Measurements from ENCODE around the gene PLBD1.
A peak's percentile ranks its signal among the peaks of the same experiment; 100 is the strongest.

PLBD1 gene

DNA sequence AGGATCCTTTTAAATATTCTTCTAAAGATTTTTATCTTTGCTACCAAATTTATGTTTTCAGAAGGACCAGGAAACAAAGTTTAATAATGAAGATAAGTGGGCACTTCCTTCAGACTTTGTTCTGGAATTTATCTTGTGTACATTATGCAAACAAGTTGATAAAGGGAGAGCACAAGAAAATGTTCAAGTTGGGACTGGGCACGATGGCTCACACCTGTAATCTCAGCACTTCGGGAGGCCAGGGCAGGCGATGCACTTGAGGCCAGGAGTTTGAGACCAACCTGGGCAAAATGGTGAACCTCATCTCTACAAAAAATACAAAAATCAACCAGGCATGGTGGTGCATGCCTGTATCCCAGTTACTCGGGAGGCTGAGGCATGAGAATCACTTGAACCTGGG lies 4.6 kb downstream of the PLBD1 start:
- DNase-seq, result no peak

DNA sequence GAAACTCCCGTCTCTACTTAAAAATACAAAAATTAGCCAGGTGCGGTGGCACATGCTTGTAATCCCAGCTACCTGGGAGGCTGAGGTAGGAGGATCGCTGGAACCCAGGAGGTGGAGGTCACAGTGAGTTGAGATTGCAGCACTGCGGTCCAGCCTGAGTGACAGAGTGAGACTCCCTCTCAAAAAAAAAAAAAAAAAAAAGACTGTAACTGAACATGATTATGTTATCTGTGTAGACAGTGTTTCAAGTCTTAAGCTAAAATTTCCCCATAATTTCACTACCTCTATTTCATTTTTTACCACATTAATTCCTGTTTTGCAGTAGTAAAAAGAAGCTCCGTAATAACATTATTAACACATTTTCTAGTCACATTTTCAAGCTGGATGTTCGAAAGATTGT lies 5.4 kb downstream of the PLBD1 start:
- DNase-seq, result no peak

DNA sequence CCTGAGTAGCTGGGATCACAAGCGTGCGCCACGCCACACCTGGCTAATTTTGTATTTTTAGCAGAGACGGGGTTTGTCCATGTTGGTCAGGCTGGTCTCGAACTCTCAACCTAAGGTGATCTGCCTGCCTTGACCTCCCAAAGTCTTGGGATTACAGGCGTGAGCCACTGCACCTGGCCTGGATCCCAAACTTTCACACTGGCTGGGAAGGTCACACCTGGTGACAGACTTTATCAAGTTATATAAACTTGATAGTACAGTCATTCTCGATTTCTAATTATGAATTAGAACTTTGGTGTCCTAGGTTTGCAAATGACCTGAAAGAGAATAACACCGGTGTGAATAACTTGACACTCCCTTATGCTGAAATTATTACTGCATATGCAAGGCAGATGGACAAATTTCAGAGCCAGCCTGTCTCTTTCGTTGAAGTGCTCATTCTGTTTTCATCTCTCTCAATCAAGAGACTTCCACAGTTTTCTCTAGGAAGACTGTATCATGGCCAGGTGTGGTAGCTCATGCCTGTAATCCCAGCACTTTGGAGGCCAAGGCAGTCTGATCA lies 5.9 kb downstream of the PLBD1 start:
- DNase-seq, result no peak

DNA sequence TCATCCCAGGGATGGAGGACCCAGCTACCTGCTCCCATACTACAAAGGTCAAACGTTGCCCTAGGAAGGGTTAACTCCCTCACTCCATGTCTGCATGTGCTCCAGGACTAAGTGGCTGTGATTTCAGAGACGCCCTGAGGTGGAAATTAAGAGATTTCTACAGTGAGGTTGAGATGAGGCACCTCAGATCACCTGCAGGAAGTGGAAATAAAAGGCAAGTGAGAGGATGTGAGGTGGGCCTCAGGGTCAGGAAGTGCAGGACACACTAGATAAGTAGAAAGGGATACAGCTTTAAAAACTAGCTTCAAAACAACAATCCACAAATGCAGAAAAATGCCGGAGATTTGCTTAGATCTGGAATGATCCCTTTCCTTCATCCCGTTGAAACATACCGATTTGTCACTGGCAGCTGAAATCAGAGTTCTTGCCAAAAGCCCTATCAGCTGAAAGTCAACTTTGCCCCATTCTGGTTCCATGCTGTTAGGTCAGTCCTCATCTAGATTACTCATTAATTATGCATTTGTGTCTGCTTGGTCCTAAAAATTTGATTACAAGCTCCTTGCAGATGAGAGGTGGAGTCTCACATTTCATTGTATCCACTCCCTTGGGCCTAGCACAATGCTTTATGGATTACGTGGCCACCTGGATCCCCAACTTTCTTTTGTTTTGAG lies 6.6 kb downstream of the PLBD1 start:
- no peak for DNase-seq

DNA sequence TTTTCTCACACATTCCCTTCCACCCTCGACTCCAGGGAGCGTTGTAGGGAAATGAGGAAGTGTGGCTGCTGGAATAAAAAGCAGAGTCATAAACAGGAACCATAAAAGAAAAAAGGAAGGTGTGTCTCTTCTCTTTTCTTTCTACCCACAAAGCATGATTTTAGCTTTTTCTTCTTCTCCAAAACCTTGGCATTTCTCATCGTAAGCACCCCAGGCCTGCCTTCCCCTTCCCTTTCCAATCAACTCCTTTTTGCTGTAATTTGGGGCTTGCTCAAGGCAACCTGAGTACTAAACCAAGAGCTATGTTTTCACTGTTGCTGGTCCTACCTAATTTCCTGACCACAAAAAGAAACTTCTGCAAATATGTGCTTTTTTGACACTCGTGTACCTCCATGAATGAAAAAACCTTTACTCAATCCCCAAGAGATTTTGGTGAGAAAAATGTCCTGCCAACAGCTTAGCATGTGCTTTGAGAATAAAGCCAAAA lies 9.2 kb downstream of the PLBD1 start:
- no peak for DNase-seq

DNA sequence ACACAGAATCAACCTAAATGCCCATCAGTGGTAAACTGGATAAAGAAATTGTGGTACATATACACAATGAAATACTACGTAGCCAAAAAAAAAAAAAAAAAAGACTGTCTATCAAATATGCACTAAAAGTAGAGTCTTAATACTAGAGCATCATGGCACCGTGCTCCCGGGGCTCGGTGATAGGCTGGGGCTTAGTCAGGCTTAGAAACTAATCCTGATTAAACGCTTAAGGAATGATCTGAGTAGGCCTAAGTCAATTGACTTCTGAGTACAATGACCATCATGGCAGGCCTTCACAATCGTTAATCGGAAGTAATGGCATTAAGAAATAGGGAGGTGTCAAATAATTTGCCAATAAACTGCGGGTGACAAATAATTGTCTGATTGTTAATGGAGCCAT lies 9.7 kb downstream of the PLBD1 start:
- no peak for DNase-seq

DNA sequence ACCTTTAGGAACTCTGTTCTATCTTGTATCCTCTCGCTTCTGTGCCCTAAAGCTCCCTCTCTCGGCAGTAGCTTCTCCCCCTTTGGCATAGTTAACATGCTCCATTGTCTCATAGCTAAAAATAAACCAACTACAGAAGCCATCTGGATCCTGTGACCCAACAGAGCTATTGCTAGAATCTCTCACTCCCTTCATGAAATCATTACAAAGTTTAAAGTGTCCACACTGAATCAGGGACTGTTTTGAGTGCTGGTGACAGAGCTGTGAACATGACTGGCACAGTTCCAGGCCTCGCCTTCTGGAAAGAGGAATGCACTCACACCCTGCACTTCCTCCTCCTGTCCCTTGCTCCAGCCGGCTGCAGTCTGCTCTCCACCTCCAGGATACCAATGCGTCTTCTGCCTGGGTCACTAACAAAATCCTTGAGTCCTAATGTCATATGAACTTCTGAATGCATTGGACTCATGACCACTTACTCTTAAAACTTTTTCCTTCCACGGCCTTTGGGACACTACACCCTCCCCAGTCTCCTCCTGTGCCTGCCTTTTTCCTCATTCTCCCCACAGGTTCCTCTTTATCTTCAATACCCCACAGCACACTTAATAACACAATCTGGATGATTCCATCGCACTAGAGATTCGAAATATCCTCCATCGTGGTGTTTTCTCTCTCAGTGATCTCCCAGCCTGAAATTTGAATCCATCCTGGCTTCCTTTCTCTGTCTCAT lies 13.2 kb downstream of the PLBD1 start:
- DNase-seq, result no peak

DNA sequence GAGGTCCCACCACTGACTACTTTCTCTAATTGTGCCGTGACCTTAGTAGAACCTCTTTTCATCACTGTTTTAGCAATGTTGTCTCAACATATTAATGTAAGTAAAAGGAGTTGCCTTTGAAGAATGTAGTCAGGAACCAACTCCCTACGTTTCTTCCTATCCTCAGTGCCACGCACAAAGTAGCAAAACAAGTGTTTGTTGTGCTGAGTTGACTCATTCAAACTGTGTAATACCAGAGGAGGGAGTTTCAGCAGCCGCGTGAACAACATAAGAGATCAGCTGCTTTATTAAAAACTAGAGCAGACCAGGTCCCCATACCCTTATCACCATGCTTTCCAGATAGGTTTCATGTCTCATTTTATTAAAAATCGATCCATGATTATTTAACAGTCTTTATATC lies 19.1 kb downstream of the PLBD1 start:
- no peak for DNase-seq

DNA sequence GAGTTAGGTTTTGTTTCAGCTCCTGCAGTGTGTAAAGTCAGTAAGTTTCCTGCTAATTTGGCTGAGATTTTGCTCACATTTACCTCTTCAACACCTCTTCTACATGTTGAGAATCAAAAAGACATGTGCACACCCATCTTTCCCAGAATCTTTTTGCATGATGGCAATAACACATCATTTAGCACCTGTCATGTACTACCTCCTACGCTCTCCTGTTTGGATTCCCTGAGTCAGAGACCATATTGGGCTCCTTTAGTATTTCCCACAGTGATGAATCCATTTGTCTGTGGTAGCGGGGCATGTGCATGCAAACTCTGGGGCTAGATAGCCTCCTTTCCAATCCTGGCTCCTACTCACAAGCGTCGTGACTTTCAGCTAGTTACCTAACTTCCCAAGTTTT lies 20.1 kb downstream of the PLBD1 start:
- DNase-seq, result no peak

DNA sequence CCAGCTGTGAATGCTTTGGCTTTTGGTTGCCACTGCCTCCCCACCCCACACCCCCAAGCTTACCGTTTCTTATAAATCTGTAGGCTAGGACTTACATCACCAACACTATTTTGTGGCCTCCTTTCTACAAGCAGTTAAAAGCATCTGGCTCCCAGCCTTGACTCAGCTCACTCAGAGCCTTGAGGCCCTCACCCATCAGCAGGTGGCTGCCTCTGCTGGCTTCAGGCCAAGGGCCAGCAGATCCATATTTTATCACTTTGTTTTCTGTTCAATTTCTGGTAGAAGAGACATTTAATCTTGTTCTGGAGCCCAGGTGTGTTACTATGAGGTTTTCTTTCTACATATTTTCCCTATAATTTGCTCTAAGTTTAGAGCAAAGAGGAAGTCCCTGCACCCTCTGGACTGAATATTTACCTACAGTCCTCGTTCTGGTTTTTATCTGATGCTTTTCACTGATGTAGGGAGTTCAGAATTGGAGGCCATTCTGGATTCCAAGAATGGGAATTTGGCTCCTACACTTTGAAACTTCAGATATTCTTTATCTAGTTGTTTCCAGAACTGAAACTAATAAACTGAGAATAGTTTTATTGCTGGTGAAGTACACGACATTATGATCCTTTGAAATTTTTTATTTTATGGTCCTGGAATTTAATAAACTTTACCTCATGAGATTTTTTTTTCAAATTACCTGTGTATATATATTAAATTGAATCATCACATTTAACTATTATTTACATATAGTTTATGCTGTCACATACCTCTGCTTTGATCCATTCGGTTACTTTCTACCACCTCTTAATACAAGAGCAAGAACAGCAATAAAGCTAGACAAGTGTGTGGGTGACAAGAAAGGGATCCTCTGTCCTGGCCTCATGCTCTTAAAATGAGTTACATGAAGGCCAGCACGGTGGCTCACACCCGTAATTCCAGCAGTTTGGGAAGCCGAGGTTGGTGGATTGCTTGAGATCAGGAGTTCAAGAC lies 22.2 kb downstream of the PLBD1 start:
- no peak for DNase-seq

DNA sequence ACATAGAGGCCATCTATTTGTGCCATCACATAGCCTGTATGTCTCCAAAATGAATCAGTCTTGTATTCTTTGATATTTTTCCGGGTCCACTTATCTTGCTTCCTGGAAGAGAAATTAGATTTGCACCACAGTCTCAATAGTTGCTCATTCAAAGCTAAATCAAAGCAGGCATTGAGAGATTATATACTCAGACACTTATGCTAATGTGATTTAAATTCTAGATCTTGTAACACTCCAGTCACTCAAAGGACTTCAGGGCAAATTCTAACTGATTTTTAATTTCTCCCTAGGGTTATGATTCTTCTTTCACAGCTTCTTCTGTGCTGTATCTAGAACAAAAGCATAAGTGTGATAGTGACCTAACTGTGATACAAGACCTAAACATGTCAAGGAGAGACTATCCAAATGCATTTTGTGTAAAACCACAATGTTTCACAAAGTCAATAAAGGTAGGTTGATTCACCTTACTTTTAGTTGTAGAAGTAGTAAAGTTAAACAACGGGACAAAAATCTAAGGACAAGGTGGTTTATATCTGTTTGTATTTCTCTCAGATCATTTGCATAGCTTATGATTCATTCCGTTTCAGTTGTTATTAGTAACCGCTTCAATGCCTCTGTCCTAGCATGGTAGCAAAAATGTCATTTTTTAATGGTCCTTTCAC lies 26.8 kb downstream of the PLBD1 start:
- no peak for DNase-seq

DNA sequence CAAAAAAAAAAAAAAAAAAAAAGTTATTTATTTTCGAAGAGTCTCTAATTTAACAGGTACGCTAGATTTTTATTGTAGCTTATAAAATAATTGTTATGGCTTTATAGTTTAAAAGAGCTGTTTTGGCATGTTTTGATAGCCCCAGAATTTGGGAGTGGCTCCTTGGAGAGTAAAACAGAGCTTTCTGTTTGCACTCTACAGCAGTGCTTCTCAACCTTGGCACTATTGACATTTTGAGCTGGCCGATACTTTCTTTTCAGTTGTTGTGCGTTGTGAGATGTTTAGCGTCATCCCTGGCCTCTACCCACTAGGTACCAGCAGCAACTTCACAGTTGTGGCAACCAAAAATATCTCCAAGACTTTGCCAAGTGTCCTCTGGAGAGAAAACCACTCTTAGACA lies 30.6 kb downstream of the PLBD1 start:
- no peak for DNase-seq

DNA sequence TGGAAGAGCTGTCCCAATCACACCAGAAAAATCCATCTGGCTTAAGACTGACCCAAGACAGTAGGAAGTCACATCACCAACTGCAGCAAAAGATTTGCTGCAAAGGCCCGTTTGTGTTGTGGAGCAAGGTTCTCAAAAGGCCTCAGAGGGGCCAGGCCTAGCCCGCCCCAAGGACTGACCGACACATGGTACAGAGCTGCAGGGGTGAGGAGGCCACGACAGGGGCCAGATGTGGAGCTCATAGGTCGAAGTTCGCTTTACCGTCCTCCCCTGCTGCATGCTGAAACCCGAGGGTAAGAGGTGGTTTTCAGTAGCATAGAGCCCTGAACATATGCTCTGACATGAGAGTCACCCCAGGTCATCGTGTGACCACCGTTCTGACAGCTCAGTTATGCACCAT lies 35.5 kb downstream of the PLBD1 start:
- no peak for DNase-seq

DNA sequence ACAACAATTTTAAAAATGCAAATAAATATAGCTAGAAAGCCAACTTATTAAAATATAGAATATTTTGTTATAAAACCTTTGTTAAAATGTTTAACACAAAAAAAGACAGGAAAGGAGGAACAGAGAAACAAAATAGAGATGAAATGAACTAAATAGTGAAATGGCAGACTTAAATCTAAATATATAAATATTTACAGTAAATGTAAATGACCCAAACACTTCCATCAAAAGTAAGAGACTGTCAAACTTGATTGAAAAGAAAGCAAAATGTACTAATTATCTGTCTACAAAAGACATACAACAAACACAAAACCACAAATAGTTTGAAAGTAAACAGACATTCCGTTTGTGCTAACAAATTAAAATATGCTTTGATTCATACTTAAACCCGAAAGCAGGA lies 41.7 kb downstream of the PLBD1 start:
- DNase-seq, result no peak

DNA sequence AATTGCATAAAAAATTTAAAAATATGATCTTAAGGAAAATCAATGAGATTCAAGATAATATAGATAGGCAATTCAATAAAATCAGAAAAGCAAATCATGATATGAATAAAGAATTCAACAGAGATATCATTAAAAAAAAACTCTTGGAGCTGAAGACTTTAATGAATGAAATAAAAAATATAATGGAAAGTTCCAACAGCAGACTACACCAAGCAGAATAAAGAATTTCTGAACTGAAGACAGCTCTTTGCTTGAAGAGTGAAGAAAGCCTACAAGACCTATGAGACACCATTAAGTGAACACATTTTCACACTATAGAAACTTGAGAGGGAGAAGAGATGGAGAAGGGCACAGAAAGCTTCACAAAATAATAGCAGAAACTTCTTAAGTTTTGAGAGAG lies 45.9 kb downstream of the PLBD1 start:
- no peak for DNase-seq

DNA sequence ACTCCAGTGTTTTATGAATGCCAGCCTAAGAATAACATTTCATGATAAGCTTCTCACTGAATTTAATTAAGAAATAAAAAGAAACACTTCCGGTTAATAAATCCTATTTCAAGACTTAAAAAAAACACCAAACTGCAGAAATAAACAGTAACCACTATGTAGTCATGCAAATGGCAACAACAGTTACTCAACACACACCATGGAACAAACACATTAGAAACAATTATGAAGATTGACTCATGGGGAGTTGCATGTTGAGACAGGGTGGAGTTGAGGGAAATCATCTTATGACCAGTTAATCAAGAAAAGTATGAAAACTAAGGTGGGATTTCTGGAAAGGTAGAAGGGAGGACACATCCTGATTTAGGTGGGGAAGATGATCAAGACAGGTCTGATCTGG lies 52.7 kb downstream of the PLBD1 start:
- DNase-seq, result no peak

DNA sequence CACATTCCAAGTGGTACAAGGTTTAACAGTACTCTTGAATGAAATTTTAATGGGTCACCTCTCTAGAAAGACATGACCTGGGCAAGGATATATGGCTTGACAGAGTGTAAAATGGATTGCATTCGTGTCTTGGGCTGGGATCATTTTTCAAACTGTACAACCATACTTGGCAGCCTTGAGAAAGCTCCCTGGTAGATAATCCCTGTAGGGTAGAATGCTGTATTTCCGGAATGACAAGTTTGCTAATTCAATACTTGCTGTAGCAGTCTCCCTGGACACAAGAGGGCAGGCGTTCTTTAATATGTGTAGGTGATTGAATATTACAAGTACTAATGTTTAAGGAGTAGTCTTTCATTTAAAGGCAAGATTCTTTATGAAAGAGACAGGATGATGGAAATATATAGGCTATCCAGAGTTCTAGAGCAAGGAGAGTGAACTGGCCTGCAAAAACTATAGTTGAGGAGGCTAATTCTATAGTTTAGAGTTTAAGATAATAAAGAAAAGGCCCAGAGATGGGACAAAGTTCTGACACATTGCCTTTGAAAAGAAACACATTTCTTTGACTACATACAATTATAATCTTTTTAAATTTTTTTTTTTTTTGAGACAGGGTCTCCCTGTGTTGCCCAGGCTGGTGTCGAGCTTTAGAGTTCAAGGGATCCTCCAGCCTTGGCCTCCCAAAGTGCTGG lies 53.4 kb downstream of the PLBD1 start:
- peak; percentile 1 for DNase-seq

DNA sequence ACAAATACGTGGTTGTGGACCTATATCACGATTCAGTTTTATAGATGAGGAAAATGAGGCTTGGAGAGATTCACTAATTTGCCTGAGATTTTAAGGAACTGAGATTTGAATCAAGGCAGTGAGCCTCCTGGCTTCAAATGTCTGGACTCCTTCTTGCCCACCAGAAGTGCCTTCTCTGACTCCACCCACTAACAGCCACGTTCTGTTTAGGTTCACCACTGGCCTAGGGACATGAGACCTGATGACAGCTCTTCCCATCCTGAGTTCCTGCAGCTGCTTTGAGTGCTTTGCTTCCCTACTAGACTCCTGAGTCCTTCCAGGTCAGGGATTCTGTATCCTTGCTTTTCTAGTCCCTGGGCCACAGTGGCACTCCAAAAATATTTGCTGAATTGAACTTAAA lies 57.1 kb downstream of the PLBD1 start:
- no peak for DNase-seq

DNA sequence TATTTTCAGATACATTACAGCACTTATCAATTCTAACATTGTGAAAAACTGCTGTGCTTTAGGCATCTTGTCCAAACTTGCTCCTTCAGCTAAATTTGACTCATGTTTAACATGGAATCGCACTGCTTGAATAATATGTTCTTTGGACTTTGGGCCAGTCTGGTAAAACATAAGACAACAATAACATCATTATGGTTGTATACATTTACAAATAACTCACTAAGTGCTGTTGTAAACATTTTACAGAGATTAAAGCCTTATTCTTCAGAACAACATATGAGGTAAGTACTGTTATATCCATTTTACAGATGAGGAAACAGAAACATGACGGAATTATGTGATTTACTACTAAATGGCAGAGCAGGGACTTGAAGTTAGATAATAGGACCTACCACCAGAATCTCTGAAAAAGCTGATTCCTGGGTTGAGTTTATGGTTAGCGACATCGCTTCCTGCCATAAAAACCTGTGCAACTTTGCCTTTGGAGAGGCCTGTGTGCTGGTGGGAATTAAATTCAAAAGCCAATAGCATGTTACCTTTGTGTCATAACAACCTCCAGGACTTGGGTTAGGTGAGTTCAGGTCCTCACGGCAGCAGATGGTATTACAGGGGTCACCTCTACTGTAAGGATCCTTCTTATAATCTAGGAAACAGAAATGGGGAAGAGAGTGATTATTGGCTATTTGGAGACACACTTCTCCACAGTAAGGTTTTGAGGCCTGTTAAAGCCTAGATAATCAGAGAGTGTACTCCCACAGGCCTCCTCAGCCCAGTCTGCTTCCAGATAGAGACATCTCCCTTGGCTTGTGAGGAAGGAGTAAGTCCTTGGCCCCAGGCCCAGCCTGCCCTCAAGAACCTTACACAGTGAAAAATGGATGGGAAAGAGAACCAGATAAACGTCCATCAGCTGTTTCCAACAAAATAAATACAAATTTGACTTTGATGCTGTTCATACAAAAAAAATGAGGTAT lies 61.8 kb downstream of the PLBD1 start:
- no peak for DNase-seq

DNA sequence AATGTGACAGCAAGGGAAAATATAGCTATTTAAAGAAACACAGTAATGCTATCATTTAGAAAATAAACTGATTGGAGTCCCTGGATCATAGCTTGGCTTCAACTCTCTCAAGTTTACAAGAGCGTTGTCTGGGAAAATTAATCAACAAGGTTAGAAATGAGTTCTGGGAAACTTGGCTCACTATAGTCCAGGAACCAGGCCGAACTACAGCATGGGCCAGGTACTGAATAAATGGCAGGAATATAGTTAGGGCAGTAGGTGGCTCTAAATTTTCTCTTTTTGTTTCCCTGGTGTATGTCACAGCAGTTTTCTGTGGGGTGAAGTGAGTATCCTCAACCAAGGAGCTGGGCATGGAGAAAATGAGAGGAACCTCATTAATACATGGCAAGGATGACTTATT lies 72.4 kb downstream of the PLBD1 start:
- no peak for DNase-seq

DNA sequence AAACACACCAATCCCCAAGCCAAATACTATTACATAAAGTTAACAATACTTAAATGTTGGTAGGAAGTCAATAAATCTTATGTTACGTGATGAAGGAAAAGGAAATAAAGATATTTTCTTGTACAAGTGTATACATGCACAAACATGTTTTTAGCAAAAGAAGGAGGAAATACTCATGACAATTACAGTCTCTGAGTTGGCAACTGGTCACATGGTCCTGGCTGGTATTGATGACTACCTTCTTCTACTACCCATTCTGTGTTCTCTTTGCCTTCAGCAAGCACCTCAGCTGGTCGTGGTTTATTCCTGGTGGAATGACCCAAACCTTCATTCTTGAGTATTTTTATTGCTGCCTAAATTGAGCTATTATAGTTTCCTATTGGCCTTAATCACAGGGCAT lies 84.8 kb downstream of the PLBD1 start:
- no peak for DNase-seq

Data from NCI-H1092 (cell line).